ENCODE measurements around the gene RTP3.

- TF ChIP-seq, protein P1, sequence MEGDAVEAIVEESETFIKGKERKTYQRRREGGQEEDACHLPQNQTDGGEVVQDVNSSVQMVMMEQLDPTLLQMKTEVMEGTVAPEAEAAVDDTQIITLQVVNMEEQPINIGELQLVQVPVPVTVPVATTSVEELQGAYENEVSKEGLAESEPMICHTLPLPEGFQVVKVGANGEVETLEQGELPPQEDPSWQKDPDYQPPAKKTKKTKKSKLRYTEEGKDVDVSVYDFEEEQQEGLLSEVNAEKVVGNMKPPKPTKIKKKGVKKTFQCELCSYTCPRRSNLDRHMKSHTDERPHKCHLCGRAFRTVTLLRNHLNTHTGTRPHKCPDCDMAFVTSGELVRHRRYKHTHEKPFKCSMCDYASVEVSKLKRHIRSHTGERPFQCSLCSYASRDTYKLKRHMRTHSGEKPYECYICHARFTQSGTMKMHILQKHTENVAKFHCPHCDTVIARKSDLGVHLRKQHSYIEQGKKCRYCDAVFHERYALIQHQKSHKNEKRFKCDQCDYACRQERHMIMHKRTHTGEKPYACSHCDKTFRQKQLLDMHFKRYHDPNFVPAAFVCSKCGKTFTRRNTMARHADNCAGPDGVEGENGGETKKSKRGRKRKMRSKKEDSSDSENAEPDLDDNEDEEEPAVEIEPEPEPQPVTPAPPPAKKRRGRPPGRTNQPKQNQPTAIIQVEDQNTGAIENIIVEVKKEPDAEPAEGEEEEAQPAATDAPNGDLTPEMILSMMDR (IDR thresholded peaks at IDR 0.05) = no peak
- TF ChIP-seq USF2 (IDR thresholded peaks at IDR 0.05) (no peak), FOXS1 (CRISPR knock-in tag; IDR thresholded peaks at IDR 0.05) (no peak)
- TF ChIP-seq, protein P2, sequence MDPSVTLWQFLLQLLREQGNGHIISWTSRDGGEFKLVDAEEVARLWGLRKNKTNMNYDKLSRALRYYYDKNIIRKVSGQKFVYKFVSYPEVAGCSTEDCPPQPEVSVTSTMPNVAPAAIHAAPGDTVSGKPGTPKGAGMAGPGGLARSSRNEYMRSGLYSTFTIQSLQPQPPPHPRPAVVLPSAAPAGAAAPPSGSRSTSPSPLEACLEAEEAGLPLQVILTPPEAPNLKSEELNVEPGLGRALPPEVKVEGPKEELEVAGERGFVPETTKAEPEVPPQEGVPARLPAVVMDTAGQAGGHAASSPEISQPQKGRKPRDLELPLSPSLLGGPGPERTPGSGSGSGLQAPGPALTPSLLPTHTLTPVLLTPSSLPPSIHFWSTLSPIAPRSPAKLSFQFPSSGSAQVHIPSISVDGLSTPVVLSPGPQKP (IDR thresholded peaks at IDR 0.05; ENCODE audit: low read depth, low read length) = no peak
Observed at GRCh38 chr3:46466273-46466672, 31.5 kb upstream of the RTP3 start.

All from A549 (cell line).